Esophagus muscularis mucosa (tissue), 3 donors: ENCODE results near the gene REC114.

Source experiments
- POLR2AphosphoS5 ChIP-seq, 2 donors: sonication (generic); formaldehyde crosslinking; IDR thresholded peaks; one replicate each; pipeline ENCODE4 v1.6.1; 2017; ENCODE audit warnings: antibody characterized with exemption in 2 of 2
- TF ChIP-seq, protein P1 (sequence below), 3 experiments: fragments of 200-600 bp in 2 of 3; fragments of 450-650 bp in 1 of 3; sonication (generic) in 2 of 3; IDR thresholded peaks; one replicate each; pipeline ENCODE4 v1.5.1; 2017 to 2019; ENCODE audit warnings: antibody characterized with exemption in 3 of 3, mild to moderate bottlenecking in 2 of 3, moderate library complexity in 1 of 3

DNA sequence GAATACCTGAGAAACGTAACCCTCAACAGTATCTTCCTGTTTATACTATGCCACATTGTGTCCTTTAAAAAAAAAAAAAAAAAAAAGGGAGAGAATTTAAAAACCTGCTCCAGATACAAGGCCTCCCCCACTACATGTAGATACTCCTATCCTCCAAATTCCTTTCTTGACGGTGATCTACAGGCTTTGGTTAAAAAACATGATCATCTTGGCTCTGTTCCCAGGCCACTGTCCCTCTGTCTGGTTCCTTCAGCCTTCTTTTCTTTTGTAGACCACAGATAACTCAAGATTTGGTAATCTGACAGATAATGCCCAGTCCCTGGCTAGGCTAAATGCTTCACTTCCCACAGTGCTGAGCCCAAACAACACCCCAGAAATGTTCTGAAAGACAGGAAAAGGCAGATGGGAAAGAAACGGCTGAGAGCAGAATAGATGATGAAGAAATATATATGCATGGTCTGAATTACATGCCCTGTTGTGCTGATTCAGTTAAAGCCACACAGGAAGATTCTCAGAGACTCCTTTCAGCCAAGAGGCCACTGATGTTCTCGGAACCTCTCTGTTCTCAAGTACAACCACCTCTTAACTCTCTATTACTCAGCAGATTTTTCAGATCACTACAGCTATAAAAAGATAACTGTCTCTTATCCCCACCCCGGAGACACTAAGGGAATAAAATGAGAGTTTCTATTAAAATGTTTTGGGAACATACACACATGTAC, 141.9 kb downstream of the REC114 start:
- TF ChIP-seq, protein P1, sequence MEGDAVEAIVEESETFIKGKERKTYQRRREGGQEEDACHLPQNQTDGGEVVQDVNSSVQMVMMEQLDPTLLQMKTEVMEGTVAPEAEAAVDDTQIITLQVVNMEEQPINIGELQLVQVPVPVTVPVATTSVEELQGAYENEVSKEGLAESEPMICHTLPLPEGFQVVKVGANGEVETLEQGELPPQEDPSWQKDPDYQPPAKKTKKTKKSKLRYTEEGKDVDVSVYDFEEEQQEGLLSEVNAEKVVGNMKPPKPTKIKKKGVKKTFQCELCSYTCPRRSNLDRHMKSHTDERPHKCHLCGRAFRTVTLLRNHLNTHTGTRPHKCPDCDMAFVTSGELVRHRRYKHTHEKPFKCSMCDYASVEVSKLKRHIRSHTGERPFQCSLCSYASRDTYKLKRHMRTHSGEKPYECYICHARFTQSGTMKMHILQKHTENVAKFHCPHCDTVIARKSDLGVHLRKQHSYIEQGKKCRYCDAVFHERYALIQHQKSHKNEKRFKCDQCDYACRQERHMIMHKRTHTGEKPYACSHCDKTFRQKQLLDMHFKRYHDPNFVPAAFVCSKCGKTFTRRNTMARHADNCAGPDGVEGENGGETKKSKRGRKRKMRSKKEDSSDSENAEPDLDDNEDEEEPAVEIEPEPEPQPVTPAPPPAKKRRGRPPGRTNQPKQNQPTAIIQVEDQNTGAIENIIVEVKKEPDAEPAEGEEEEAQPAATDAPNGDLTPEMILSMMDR (IDR thresholded peaks at IDR 0.05) = no peak
- no peak for TF ChIP-seq POLR2AphosphoS5 (IDR thresholded peaks at IDR 0.05)
